ENCODE data around the gene RBP7.

Gene RBP7

DNA sequence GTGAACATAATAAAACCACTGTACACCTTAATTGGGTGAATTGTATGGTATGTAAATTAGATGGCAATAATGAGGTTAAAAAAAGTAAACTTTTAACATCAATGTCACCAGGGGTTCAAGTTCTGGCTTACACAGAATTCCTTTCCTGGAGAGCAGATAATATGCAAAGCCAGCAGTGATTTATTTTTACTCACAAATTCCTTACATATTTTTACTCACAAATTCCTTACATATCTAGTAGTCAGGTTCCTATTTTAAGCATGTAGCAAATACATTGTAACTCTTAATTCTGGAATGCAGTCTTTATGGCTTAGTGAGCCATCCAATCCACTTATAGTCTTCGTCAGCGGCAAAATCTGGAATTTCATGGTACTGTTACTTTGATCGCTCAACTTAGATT is 34.4 kb downstream of the RBP7 start:
- in situ Hi-C loops (cut with MboI; ENCODE audit: low pct_unique_long_range_greater_than_20kb, low sequenced_read_pairs, unreplicated experiment), result no loop called here
- TF ChIP-seq, protein P1, sequence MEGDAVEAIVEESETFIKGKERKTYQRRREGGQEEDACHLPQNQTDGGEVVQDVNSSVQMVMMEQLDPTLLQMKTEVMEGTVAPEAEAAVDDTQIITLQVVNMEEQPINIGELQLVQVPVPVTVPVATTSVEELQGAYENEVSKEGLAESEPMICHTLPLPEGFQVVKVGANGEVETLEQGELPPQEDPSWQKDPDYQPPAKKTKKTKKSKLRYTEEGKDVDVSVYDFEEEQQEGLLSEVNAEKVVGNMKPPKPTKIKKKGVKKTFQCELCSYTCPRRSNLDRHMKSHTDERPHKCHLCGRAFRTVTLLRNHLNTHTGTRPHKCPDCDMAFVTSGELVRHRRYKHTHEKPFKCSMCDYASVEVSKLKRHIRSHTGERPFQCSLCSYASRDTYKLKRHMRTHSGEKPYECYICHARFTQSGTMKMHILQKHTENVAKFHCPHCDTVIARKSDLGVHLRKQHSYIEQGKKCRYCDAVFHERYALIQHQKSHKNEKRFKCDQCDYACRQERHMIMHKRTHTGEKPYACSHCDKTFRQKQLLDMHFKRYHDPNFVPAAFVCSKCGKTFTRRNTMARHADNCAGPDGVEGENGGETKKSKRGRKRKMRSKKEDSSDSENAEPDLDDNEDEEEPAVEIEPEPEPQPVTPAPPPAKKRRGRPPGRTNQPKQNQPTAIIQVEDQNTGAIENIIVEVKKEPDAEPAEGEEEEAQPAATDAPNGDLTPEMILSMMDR (IDR thresholded peaks at IDR 0.05; ENCODE audit: extremely low read depth, insufficient read depth, missing control alignments), result no peak
- DNase-seq (ENCODE audit: low spot score), result no peak

- TF ChIP-seq, protein P1 (IDR thresholded peaks at IDR 0.05; ENCODE audit: extremely low read depth, insufficient read depth, missing control alignments), result peak; percentile 87
- in situ Hi-C loops (cut with MboI; ENCODE audit: low pct_unique_long_range_greater_than_20kb, low sequenced_read_pairs, unreplicated experiment), result no loop called here
- DNase-seq (ENCODE audit: low spot score), result peak; percentile 99
These were observed 35.7 kb downstream of the RBP7 start, which contains the start of gene UBE4B for GRCh38 chr1:10032590-10033358. Gene UBE4B, plus strand, starts transcription at chr1:10032958. Its CDS starts 713 bp downstream, at chr1:10033671.

DNA sequence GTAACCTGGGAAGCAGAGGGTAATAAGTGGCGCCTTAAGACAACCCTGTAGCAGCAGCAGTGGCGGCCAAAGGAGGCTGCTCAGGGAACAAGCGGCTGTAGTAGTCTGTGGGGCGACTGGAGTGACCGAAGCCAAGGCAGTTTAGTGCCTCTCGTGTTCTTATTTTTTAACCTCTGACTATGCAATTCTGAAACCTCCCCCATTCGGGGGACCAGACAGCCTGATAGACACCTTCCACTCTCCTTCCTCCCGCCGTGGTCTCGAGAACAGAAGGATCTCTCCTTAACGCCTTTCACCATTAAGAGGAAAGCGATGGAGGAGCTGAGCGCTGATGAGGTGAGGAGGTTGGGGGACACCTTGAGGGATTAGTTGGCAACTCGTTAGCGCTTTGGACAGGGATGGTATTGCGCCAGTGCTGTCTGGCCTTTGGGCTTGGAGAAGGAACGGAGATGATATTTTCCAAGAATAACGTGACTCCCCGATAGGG is 36.4 kb downstream of the RBP7 start:
- in situ Hi-C loops (cut with MboI; ENCODE audit: low pct_unique_long_range_greater_than_20kb, low sequenced_read_pairs, unreplicated experiment), result no loop called here
- DNase-seq (ENCODE audit: low spot score), result peak; percentile 39
- TF ChIP-seq, protein P1 (IDR thresholded peaks at IDR 0.05; ENCODE audit: extremely low read depth, insufficient read depth, missing control alignments), result no peak

- in situ Hi-C loops (cut with MboI; ENCODE audit: low pct_unique_long_range_greater_than_20kb, low sequenced_read_pairs, unreplicated experiment), result no loop called here
- TF ChIP-seq, protein P1 (IDR thresholded peaks at IDR 0.05; ENCODE audit: extremely low read depth, insufficient read depth, missing control alignments), result no peak
- no peak for DNase-seq (ENCODE audit: low spot score)
These were observed 45.7 kb downstream of the RBP7 start for GRCh38 chr1:10042746-10043145.

DNA sequence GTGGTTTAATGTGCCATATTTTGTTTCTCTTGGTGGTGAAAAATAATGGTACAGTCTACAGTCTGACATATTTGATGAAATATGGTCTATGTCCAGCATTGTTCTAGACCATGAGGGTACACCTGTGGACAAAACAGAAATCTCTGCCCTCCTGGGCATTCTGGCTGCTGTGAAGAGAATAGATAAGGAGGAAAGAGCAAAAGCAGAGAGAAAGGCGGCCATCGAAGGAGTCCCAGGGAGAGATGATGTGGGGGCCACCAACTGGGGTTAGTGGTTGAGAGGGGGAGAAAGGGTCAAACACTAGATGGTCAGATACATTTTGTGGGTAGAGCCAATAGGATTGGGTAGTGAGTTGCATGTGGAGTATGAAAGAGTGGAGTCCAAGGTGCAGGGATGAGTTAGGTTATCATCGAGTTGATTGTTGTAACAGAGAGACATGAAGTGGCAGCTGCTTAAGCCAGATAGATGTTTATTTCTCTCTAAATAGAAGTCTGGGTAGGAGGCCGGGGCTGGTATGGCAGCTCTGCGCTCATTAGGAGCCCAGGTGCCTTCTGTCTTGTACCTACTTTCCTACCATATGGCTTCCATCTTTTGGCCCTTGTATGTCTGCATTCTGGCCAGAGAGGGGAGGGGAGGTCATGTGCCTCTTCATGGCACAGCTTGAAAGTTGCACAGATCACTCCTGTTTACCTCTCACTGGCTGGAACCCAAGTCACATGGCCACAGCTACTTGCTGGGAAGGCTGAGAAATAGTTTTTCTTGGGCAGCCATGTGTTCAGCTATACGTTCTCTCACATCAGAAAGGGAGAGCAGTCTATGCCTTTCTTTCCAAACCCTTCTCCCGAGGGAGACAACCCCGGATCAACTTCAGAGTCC is 48.7 kb downstream of the RBP7 start:
- DNase-seq (ENCODE audit: low spot score), result no peak
- in situ Hi-C loops (cut with MboI; ENCODE audit: low pct_unique_long_range_greater_than_20kb, low sequenced_read_pairs, unreplicated experiment), result no loop called here
- TF ChIP-seq, protein P1 (IDR thresholded peaks at IDR 0.05; ENCODE audit: extremely low read depth, insufficient read depth, missing control alignments), result no peak

DNA sequence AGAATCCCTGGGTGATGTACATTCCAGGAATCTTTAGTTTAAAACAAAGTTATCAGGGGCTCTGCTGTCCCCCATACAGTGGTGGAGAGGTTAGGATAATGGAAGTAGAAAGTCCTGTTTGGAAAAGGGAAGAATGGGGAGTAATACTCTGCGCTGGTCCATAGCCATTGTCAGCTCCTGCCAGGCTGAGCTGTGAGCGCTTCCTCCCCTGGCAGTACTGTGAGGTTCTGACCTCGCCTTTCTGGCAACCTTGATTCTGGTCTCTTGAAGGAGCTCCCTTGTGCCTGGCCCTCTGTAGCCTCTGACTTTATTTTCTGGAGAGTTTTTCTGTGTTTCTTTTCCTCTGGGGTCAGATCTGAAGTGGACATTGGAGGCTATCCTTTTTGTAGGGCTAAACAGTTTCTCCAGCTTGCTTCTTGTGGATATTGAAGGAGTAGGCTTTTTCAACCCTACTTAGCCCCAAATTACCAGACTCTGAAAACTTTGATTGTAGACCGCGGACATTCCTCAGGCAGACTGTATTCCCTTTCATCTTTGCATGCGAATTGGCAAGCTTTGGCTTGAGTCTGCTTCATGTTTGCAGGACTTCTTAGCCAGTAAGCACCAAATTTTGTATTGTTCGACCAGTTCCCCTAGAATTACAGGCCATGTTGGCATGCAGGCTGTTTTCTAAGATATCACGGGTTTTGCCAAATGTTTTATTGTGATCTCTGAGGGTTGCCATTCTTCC is 49.5 kb downstream of the RBP7 start:
- TF ChIP-seq, protein P1 (IDR thresholded peaks at IDR 0.05; ENCODE audit: extremely low read depth, insufficient read depth, missing control alignments), result no peak
- in situ Hi-C loops (cut with MboI; ENCODE audit: low pct_unique_long_range_greater_than_20kb, low sequenced_read_pairs, unreplicated experiment), result no loop called here
- DNase-seq (ENCODE audit: low spot score), result no peak

Data from GM13977 (cell line).